ENCODE measurements around the gene ZNF569. TPM values are rescaled to one million over a fixed set of nuclear protein-coding genes. Genes with fewer than 3 reads are reported as not detected.

Gene ZNF569
- total and polyA plus RNA-seq, 2 of the 13 experiments (the other 11 are each of a cell fraction or from before 2014, with no cell fraction given): 1.4 to 5.7 TPM

DNA sequence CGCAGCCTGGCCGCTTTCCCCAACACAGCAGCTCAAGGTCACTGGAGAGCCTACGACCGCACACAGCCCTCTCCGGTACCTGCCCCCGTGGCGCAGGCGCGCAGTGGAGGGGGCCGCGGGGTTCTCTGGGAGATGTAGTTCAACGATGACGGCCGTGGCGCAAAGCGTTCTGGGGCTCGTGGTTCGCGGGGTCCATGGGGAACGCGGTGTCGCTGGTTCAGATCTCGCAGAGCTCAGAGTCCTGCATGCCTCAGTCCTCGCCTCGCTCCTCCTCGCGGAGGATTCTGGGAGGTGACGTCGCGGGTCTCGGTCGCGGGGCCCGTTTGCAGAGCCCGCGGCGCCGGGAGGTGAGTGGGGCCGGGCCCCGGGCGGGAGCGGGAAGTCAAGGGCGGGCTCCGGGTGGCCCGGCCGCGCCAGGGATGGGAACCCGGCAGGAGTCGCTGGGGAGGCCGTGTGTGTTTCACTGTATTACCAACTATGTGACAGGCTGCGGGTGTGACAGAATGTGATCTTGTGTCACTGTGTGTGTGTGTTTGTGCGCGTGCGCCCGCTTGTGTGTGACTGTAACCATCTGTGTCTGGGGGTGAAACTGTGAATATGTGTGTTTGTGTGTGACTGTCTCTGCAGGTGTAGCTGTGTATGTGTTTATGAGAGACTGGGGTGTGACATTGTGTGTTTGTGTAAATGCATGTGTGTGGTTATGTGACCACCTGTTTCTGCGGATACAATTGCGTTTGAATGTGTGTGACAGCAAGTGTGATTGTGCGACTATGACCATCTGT lies 96.2 kb downstream of the ZNF569 start, which contains the start of gene ZNF527 (continued):
- TF ChIP-seq, protein P1, sequence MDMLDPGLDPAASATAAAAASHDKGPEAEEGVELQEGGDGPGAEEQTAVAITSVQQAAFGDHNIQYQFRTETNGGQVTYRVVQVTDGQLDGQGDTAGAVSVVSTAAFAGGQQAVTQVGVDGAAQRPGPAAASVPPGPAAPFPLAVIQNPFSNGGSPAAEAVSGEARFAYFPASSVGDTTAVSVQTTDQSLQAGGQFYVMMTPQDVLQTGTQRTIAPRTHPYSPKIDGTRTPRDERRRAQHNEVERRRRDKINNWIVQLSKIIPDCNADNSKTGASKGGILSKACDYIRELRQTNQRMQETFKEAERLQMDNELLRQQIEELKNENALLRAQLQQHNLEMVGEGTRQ (IDR thresholded peaks at IDR 0.05; ENCODE audit: low read depth, low read length): 0 out of 2 replicates have a peak, but pooled peaks have one; percentile 40
- TF ChIP-seq, protein P1 (CRISPR knock-in tag; IDR thresholded peaks at IDR 0.05; ENCODE audit: borderline replicate concordance): peak; percentile 10; the same call in 1 of the 2 replicates
- TF ChIP-seq NR2F2 (IDR thresholded peaks at IDR 0.05; ENCODE audit: borderline replicate concordance, low read depth): no peak
- 0 out of 2 replicates have a peak, but pooled peaks have one; percentile 76 for TF ChIP-seq ZSCAN31 (CRISPR knock-in tag; IDR thresholded peaks at IDR 0.05; ENCODE audit: low read depth)
- no peak for TF ChIP-seq MED8 (CRISPR knock-in tag; IDR thresholded peaks at IDR 0.05; ENCODE audit: insufficient replicate concordance)
- TF ChIP-seq, protein P2, sequence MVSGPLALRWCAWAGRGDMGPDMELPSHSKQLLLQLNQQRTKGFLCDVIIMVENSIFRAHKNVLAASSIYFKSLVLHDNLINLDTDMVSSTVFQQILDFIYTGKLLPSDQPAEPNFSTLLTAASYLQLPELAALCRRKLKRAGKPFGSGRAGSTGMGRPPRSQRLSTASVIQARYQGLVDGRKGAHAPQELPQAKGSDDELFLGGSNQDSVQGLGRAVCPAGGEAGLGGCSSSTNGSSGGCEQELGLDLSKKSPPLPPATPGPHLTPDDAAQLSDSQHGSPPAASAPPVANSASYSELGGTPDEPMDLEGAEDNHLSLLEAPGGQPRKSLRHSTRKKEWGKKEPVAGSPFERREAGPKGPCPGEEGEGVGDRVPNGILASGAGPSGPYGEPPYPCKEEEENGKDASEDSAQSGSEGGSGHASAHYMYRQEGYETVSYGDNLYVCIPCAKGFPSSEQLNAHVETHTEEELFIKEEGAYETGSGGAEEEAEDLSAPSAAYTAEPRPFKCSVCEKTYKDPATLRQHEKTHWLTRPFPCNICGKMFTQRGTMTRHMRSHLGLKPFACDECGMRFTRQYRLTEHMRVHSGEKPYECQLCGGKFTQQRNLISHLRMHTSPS (CRISPR knock-in tag; IDR thresholded peaks at IDR 0.05; ENCODE audit: low read depth): no peak
- TF ChIP-seq PRMT3 (CRISPR knock-in tag; IDR thresholded peaks at IDR 0.05; ENCODE audit: borderline replicate concordance, low read depth): no peak
- TF ChIP-seq FOXO1 (CRISPR knock-in tag; IDR thresholded peaks at IDR 0.05): no peak; the same call in none of the 2 replicates
- TF ChIP-seq, protein P3, sequence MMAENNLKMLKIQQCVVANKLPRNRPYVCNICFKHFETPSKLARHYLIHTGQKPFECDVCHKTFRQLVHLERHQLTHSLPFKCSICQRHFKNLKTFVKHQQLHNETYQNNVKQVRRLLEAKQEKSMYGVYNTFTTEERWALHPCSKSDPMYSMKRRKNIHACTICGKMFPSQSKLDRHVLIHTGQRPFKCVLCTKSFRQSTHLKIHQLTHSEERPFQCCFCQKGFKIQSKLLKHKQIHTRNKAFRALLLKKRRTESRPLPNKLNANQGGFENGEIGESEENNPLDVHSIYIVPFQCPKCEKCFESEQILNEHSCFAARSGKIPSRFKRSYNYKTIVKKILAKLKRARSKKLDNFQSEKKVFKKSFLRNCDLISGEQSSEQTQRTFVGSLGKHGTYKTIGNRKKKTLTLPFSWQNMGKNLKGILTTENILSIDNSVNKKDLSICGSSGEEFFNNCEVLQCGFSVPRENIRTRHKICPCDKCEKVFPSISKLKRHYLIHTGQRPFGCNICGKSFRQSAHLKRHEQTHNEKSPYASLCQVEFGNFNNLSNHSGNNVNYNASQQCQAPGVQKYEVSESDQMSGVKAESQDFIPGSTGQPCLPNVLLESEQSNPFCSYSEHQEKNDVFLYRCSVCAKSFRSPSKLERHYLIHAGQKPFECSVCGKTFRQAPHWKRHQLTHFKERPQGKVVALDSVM (CRISPR knock-in tag; IDR thresholded peaks at IDR 0.05): no peak
- no peak; the same call in 1 of the 2 replicates for TF ChIP-seq KAT7 (CRISPR knock-in tag; IDR thresholded peaks at IDR 0.05; ENCODE audit: borderline replicate concordance)
- TF ChIP-seq, protein P4, sequence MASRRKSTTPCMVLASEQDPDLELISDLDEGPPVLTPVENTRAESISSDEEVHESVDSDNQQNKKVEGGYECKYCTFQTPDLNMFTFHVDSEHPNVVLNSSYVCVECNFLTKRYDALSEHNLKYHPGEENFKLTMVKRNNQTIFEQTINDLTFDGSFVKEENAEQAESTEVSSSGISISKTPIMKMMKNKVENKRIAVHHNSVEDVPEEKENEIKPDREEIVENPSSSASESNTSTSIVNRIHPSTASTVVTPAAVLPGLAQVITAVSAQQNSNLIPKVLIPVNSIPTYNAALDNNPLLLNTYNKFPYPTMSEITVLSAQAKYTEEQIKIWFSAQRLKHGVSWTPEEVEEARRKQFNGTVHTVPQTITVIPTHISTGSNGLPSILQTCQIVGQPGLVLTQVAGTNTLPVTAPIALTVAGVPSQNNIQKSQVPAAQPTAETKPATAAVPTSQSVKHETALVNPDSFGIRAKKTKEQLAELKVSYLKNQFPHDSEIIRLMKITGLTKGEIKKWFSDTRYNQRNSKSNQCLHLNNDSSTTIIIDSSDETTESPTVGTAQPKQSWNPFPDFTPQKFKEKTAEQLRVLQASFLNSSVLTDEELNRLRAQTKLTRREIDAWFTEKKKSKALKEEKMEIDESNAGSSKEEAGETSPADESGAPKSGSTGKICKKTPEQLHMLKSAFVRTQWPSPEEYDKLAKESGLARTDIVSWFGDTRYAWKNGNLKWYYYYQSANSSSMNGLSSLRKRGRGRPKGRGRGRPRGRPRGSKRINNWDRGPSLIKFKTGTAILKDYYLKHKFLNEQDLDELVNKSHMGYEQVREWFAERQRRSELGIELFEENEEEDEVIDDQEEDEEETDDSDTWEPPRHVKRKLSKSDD (CRISPR knock-in tag; IDR thresholded peaks at IDR 0.05; ENCODE audit: low read depth): no peak; the same call in none of the 2 replicates
- no peak for TF ChIP-seq ZNF737 (CRISPR knock-in tag; IDR thresholded peaks at IDR 0.05; ENCODE audit: borderline replicate concordance)
- TF ChIP-seq ZNF773 (CRISPR knock-in tag; IDR thresholded peaks at IDR 0.05; ENCODE audit: borderline replicate concordance): 0 out of 2 replicates have a peak, but pooled peaks have one; percentile 36
- TF ChIP-seq HMG20A (CRISPR knock-in tag; IDR thresholded peaks at IDR 0.05; ENCODE audit: borderline replicate concordance): no peak

Measured in HepG2 (cell line).